Liver (tissue), 9 donors: ENCODE data around the gene KCNJ14. TPM values are rescaled to one million over a fixed set of nuclear protein-coding genes. Genes with fewer than 3 reads are reported as not detected.
A peak's percentile ranks its signal among the peaks of the same experiment; 100 is the strongest.

Experiments
- DNase-seq: peaks from one replicate; pipeline ENCODE4 v3.0.0-alpha.2; 2017; ENCODE audit warnings: low spot score
- H3K27ac ChIP-seq, 2 donors: one replicate each; pipeline ENCODE4 v1.7.0; 2013; ENCODE audit warnings: inconsistent platforms in 2 of 2, low read length in 2 of 2, control low read depth in 1 of 2, low read depth in 1 of 2, mild to moderate bottlenecking in 1 of 2
- H3K27me3 ChIP-seq, 4 donors: one replicate each; pipeline versions ENCODE4 v1.6.1 to v1.7.0; 2013; ENCODE audit warnings: low read length in 3 of 4, inconsistent platforms in 1 of 4, mild to moderate bottlenecking in 1 of 4, moderate library complexity in 1 of 4; ENCODE audit not compliant: control insufficient read depth in 4 of 4, insufficient read depth in 4 of 4
- H3K36me3 ChIP-seq, 4 donors: one replicate each; pipeline versions ENCODE4 v1.6.1 to v1.7.0; 2013; ENCODE audit warnings: low read length in 3 of 4, mild to moderate bottlenecking in 3 of 4, low read depth in 1 of 4, moderate library complexity in 1 of 4; ENCODE audit not compliant: control insufficient read depth in 4 of 4, insufficient read depth in 3 of 4
- H3K4me1 ChIP-seq, 4 donors: one replicate each; pipeline versions ENCODE4 v1.6.1 to v1.7.0; 2013; ENCODE audit warnings: low read length in 3 of 4, mild to moderate bottlenecking in 3 of 4, moderate library complexity in 1 of 4; ENCODE audit not compliant: control insufficient read depth in 4 of 4, insufficient read depth in 4 of 4
- H3K4me3 ChIP-seq, 3 donors: one replicate each; pipeline versions ENCODE4 v1.6.1 to v1.7.0; 2013; ENCODE audit warnings: low read length in 3 of 3, control low read depth in 1 of 3, low read depth in 1 of 3, mild to moderate bottlenecking in 1 of 3
- H3K9ac ChIP-seq, 2 donors: one replicate each; pipeline ENCODE4 v1.7.0; 2013; ENCODE audit warnings: low read length in 2 of 2, mild to moderate bottlenecking in 2 of 2, moderate library complexity in 2 of 2, control low read depth in 1 of 2, low read depth in 1 of 2
- H3K9me3 ChIP-seq, 4 donors: one replicate each; pipeline versions ENCODE4 v1.6.1 to v1.7.0; 2013; ENCODE audit warnings: low read length in 3 of 4; ENCODE audit not compliant: control insufficient read depth in 4 of 4
- CTCF ChIP-seq: fragments of 150-350 bp; IDR thresholded peaks from 2 replicates; pipeline ENCODE4 v1.5.1; 2017; ENCODE audit warnings: improper control_type of control experiment, low read depth, low read length; ENCODE audit not compliant: missing input control
- GABPA ChIP-seq, 2 donors: IDR thresholded peaks in 1 of 2; conservative IDR thresholded peaks in 1 of 2; 2 replicates each; pipeline ENCODE4 v1.6.1; 2016; ENCODE audit warnings: antibody characterized with exemption in 2 of 2, mild to moderate bottlenecking in 1 of 2, moderate library complexity in 1 of 2
- HNF4G ChIP-seq: IDR thresholded peaks from 2 replicates; pipeline ENCODE4 v1.6.1; 2016; ENCODE audit warnings: antibody characterized with exemption
- JUND ChIP-seq, 2 donors: IDR thresholded peaks; 2 replicates each; pipeline ENCODE4 v1.6.1; 2016; ENCODE audit warnings: antibody characterized with exemption in 2 of 2
- REST ChIP-seq: IDR thresholded peaks from 2 replicates; pipeline ENCODE4 v1.6.1; 2016; ENCODE audit warnings: antibody characterized with exemption, mild to moderate bottlenecking
- TAF1 ChIP-seq: conservative IDR thresholded peaks from 2 replicates; pipeline ENCODE4 v1.6.1; 2016; ENCODE audit warnings: antibody characterized with exemption, mild to moderate bottlenecking
- YY1 ChIP-seq: IDR thresholded peaks from 2 replicates; pipeline ENCODE4 v1.6.1; 2016; ENCODE audit warnings: antibody characterized with exemption, mild to moderate bottlenecking
- ZBTB33 ChIP-seq: IDR thresholded peaks from 2 replicates; pipeline ENCODE4 v1.6.1; 2016; ENCODE audit warnings: antibody characterized with exemption
- WGBS: extraction: QIAGEN DNeasy Blood & Tissue Kit; methylation state at CpG from one replicate; pipeline ENCODE4 v1.1.7; 2013; 5-methylcytosine and 5-hydroxymethylcytosine counted together
- polyA plus RNA-seq, 2 donors: library from polyadenylated mRNA; stranded (reverse) in 1 of 2; unstranded in 1 of 2; fragments of 200-250 nt in 1 of 2; fragments of >200 nt in 1 of 2; fragmentation: Nextera tagmentation in 1 of 2; extraction: Ambion mirVana in 1 of 2; gene quantifications; one replicate each; pipeline versions ENCODE4 v1.2.1 to v1.2.3, GENCODE V29; 2013 to 2015
- total RNA-seq, 2 donors: library from RNA; depleted of rRNA; stranded (reverse); fragments of >200 nt; gene quantifications; one replicate each; pipeline ENCODE4 v1.2.3, GENCODE V29; 2014
- donor health status: healthy.
- donor health status: healthy.
- donor health status: healthy.
- donor health status: healthy.
- donor health status: healthy.

The KCNJ14 gene
- total and polyA plus RNA-seq, 4 donors, result 0.06 to 0.92 (median 0.17) TPM

DNA sequence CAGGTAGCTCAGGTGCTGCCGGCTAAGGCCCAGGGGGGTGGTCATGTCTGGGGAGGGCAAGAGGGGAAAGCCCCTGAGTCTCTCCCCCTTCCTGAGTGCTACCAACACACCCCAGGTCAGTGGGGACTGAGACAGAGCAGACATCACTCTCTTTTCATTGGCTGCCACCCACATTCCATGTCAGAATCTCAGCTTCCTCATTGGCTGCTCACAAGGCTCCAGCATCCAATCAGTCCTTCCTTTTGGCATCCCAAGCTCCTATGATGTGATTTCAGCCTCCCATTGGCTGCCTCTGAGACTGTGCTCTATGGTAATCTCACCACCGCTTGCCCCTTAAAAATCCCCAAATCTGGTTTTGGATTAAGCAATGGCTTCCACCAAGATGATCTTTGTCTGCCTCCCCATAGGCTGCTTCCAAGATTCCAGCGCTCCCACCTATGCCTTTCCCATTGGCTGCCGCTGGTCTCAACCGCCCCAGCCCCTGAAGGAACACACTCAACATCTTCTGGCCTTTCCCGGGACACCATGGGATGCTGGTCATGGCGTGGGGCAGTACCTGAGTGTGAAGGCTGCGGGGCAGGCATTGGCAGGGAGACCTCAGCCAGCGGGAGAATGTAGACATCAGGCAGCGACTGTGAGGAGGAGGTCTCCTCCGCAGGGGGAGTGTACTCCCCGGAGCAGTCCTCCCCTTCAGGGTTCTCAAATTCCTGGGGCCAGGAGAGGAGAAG is 54.3 kb downstream of the KCNJ14 start (continued):
- TF ChIP-seq CTCF, result no peak
- TF ChIP-seq JUND (IDR thresholded peaks at IDR 0.05), result no peak

DNA sequence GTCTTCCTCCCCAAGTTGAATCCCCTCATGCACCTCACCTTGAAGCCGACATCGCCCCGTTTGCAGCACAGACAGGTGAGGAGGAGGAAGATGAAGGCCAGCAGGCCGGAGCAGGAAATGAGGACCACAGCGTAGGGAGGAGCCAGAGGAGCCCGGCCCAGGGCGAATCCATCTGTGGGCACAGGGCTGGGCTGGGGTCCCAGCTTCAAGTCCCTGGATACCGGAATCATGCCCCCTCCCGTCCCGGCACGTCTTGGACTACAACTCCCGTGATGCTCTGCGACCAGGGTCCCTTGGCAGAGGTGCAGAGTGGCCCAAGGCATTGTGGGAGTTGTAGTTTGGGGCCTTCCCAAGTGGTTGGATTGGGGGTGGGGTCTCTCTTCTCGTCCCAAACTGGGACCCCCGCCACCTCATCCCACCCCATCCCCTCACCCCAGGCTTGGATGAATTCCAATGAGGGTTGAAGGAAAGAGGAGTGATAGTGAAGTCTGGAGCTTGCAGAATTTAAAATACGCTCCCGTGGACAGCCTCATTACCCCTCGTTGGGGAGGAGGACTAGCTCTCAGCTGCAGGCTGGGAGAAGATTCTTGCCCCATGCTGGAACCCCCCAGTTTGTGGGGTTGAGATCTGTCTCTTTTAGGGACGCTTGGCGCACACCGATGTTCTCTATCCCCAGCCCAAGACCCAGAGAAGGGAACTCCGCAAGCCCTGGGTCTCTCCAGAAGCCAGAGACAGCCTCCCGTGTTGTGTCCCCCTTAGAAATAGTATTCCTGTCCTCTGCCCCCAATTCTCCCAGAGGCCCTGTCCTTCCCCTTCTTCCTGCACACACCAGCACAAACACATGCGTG is 55.3 kb downstream of the KCNJ14 start:
- H3K4me1 ChIP-seq, result peaks cover 0 to 9% (median 1%) of the 10 kb centered on the region in 4 donors
- peak; percentile 73 for DNase-seq
- no peaks in the 10 kb centered on the region for H3K36me3 ChIP-seq
- no peak overlapping the region for H3K4me3 ChIP-seq
- peaks cover 0 to 8% (median 2%) of the 10 kb centered on the region in 4 donors for H3K27me3 ChIP-seq
- TF ChIP-seq YY1 (no peak), HNF4G (no peak)
- H3K9me3 ChIP-seq, result no peaks in the 10 kb centered on the region
- WGBS, result 15% methylated on average over 24 of the region's 24 CpGs
- no peak overlapping the region for H3K27ac ChIP-seq
- H3K9ac ChIP-seq, result no peak overlapping the region

DNA sequence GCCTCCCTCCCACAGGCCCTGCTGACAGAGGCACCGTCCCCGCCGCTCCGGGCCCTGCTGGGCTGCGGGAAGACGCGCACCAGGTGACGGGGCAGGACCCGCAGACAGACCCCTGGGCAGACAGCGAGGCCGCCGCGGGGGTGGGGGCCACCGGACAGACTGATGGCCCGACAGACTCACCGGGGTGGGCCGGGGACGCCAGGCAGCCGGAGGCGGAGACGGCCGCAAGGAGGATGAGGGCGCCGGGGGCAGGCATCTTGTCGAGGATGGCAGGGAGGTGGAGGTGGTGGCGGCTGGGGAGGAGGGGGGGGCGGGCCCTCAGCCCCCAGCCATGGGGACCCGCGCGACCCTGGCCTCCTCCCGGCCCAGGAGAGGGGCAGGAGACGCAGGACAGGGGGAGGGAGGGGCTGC is 56.0 kb downstream of the KCNJ14 start:
- no peak for DNase-seq
- H3K9me3 ChIP-seq, result no peaks in the 10 kb centered on the region
- H3K27ac ChIP-seq, result no peak overlapping the region
- 4% methylated on average over 32 of the region's 32 CpGs for WGBS
- no peak overlapping the region for H3K9ac ChIP-seq
- no peak overlapping the region for H3K4me3 ChIP-seq
- TF ChIP-seq REST (no peak), TAF1 (no peak), GABPA (IDR thresholded peaks at IDR 0.05 in 1 of 2, conservative IDR thresholded peaks at IDR 0.05 in 1 of 2) (no peak), ZBTB33 (no peak)
- H3K36me3 ChIP-seq, result no peaks in the 10 kb centered on the region
- peaks cover 0 to 8% (median 2%) of the 10 kb centered on the region in 4 donors for H3K27me3 ChIP-seq
- H3K4me1 ChIP-seq, result peaks cover 0 to 9% (median 1%) of the 10 kb centered on the region in 4 donors
